DND-41 (cell line): ENCODE data around the gene CSRNP3.

Experiments
- ATAC-seq: fragments of 200-7000 bp; cut with Tn5 transposase; 3 replicates; pipeline ENCODE4 v1.9.1; 2021; ENCODE audit warnings: low read depth; ENCODE audit not compliant: insufficient read depth
- DNase-seq: peaks from one replicate; pipeline ENCODE4 v3.0.0-alpha.2; 2020
- H2AFZ ChIP-seq: 2 replicates; pipeline ENCODE4 v1.6.0; 2012; ENCODE audit warnings: low read depth, low read length
- H3K27ac ChIP-seq: 2 replicates; pipeline ENCODE4 v1.5.1; 2012; ENCODE audit warnings: low read length, inconsistent platforms
- H3K27me3 ChIP-seq: fragments of 200-600 bp; sonication (generic); 2 replicates; pipeline ENCODE4 v1.6.0; 2012; ENCODE audit warnings: low read length, mild to moderate bottlenecking, inconsistent platforms; ENCODE audit not compliant: insufficient read depth, poor library complexity
- H3K36me3 ChIP-seq: 2 replicates; pipeline ENCODE4 v1.5.1; 2012; ENCODE audit warnings: low read length, inconsistent platforms; ENCODE audit not compliant: insufficient read depth
- H3K4me1 ChIP-seq: 2 replicates; pipeline ENCODE4 v1.5.1; 2012; ENCODE audit warnings: mild to moderate bottlenecking, low read length; ENCODE audit not compliant: insufficient read depth
- H3K4me2 ChIP-seq: 2 replicates; pipeline ENCODE4 v1.6.0; 2012; ENCODE audit warnings: mild to moderate bottlenecking, moderate library complexity, low read length, inconsistent platforms; ENCODE audit not compliant: insufficient read depth
- H3K4me3 ChIP-seq, 2 experiments: fragments of 200-600 bp in 1 of 2; shearing (Covaris generic) in 1 of 2; 2 replicates each; pipeline ENCODE4 v1.5.1; 2012 to 2016; ENCODE audit warnings: inconsistent platforms in 2 of 2, low read length in 2 of 2, mild to moderate bottlenecking in 2 of 2, low read depth in 1 of 2, moderate library complexity in 1 of 2
- H3K79me2 ChIP-seq: 2 replicates; pipeline ENCODE4 v1.6.0; 2012; ENCODE audit warnings: low read length, inconsistent platforms; ENCODE audit not compliant: insufficient read depth
- H3K9ac ChIP-seq: 2 replicates; pipeline ENCODE4 v1.6.0; 2012; ENCODE audit warnings: low read depth, mild to moderate bottlenecking, inconsistent platforms, low read length, moderate library complexity
- H3K9me3 ChIP-seq: 2 replicates; pipeline ENCODE4 v1.5.1; 2012; ENCODE audit warnings: low read length, moderate library complexity, mild to moderate bottlenecking, inconsistent platforms; ENCODE audit not compliant: insufficient read depth, severe bottlenecking
- H4K20me1 ChIP-seq: 2 replicates; pipeline ENCODE4 v1.6.0; 2012; ENCODE audit warnings: low read length; ENCODE audit not compliant: insufficient read depth
- CTCF ChIP-seq: IDR thresholded peaks from 2 replicates; pipeline ENCODE4 v1.5.1; 2012; ENCODE audit warnings: borderline replicate concordance, low read length, moderate library complexity, mild to moderate bottlenecking; ENCODE audit not compliant: poor library complexity, severe bottlenecking; ENCODE audit errors: extremely low read depth
- EZH2 ChIP-seq: IDR thresholded peaks from 3 replicates; pipeline ENCODE4 v1.6.1; 2012; ENCODE audit warnings: borderline replicate concordance, low read depth, mild to moderate bottlenecking, moderate library complexity, low read length, inconsistent platforms; ENCODE audit not compliant: severe bottlenecking

The CSRNP3 gene

GRCh38 chr2:165563468-165564225 is 94.1 kb downstream of the CSRNP3 start:
- ATAC-seq: peak; percentile 52; the same call in 1 of the 3 replicates
- H2AFZ ChIP-seq: no peak overlapping the region
- H3K4me3 ChIP-seq: no peak overlapping the region
- TF ChIP-seq EZH2 (no peak), CTCF (peak; percentile 50)
- no peak overlapping the region for H3K4me2 ChIP-seq
- no peaks in the 10 kb centered on the region for H4K20me1 ChIP-seq
- no peaks in the 10 kb centered on the region for H3K4me1 ChIP-seq
- H3K79me2 ChIP-seq: no peaks in the 10 kb centered on the region
- H3K9me3 ChIP-seq: no peaks in the 10 kb centered on the region
- peak; percentile 5 for DNase-seq
- no peaks in the 10 kb centered on the region for H3K36me3 ChIP-seq
- H3K27me3 ChIP-seq: no peaks in the 10 kb centered on the region
- H3K9ac ChIP-seq: no peak overlapping the region
- no peak overlapping the region for H3K27ac ChIP-seq

GRCh38 chr2:165566008-165566407 is 96.5 kb downstream of the CSRNP3 start:
- Histone ChIP-seq H3K36me3 (no peaks in the 10 kb centered on the region), H4K20me1 (no peaks in the 10 kb centered on the region), H2AFZ (no peak overlapping the region), H3K4me2 (no peak overlapping the region), H3K9ac (no peak overlapping the region), H3K4me1 (no peaks in the 10 kb centered on the region), H3K27me3 (no peaks in the 10 kb centered on the region), H3K4me3 (no peak overlapping the region), H3K9me3 (no peaks in the 10 kb centered on the region), H3K27ac (no peak overlapping the region), H3K79me2 (no peaks in the 10 kb centered on the region)
- TF ChIP-seq CTCF (no peak), EZH2 (no peak)
- ATAC-seq: no peak
- no peak for DNase-seq

- H3K4me1 ChIP-seq: no peaks in the 10 kb centered on the region
- H3K9ac ChIP-seq: no peak overlapping the region
- H3K4me3 ChIP-seq: no peak overlapping the region
- no peak for DNase-seq
- H3K36me3 ChIP-seq: no peaks in the 10 kb centered on the region
- no peaks in the 10 kb centered on the region for H3K79me2 ChIP-seq
- TF ChIP-seq EZH2: no peak
- H2AFZ ChIP-seq: no peak overlapping the region
- H3K27me3 ChIP-seq: no peaks in the 10 kb centered on the region
- H4K20me1 ChIP-seq: no peaks in the 10 kb centered on the region
- H3K9me3 ChIP-seq: no peaks in the 10 kb centered on the region
- ATAC-seq: no peak
- no peak overlapping the region for H3K4me2 ChIP-seq
- no peak overlapping the region for H3K27ac ChIP-seq
These were observed 97.8 kb downstream of the CSRNP3 start for GRCh38 chr2:165567273-165567672.

- TF ChIP-seq EZH2: no peak
- TF ChIP-seq CTCF: no peak
- Histone ChIP-seq H2AFZ (no peak overlapping the region), H3K36me3 (no peaks in the 10 kb centered on the region), H3K9ac (no peak overlapping the region), H4K20me1 (no peaks in the 10 kb centered on the region), H3K27ac (no peak overlapping the region), H3K4me3 (no peak overlapping the region), H3K79me2 (no peaks in the 10 kb centered on the region), H3K27me3 (no peaks in the 10 kb centered on the region), H3K4me1 (no peaks in the 10 kb centered on the region), H3K4me2 (no peak overlapping the region), H3K9me3 (no peaks in the 10 kb centered on the region)
- ATAC-seq (no peak), DNase-seq (no peak)
These were observed 98.9 kb downstream of the CSRNP3 start for GRCh38 chr2:165568361-165568760.
